Measurements from ENCODE around the gene ADPGK.

GRCh38 chr15:72764656-72765055, 18.9 kb downstream of the ADPGK start:
- TF ChIP-seq CTCF (IDR thresholded peaks at IDR 0.05) (no peak), EZH2 (IDR thresholded peaks at IDR 0.05; ENCODE audit: borderline replicate concordance, insufficient read depth, low read depth, low read length, poor library complexity, severe bottlenecking) (no peak)
